GM18873 (cell line): Measurements from ENCODE around the gene ABCC9.

Experiments used
- ATAC-seq: cut with Tn5 transposase; IDR thresholded peaks from one replicate; pipeline ENCODE4 v1.9.1; 2021; ENCODE audit warnings: mild to moderate bottlenecking, moderate library complexity, moderate number of reproducible peaks; ENCODE audit not compliant: unreplicated experiment, low FRiP score

Gene ABCC9

GRCh38 chr12:21884936-21885335 lies 56.3 kb downstream of the ABCC9 start:
- ATAC-seq: no peak

- no peak for ATAC-seq
Observed at GRCh38 chr12:21882635-21883034, 58.6 kb downstream of the ABCC9 start.

GRCh38 chr12:21881965-21882364 lies 59.3 kb downstream of the ABCC9 start:
- ATAC-seq: no peak

- ATAC-seq: no peak
Observed at GRCh38 chr12:21879312-21879711, 61.9 kb downstream of the ABCC9 start.

- no peak for ATAC-seq
Observed at GRCh38 chr12:21877293-21877982, 63.8 kb downstream of the ABCC9 start.

GRCh38 chr12:21865846-21866245 lies 75.4 kb downstream of the ABCC9 start:
- no peak for ATAC-seq

GRCh38 chr12:21860534-21860933 lies 80.7 kb downstream of the ABCC9 start:
- no peak for ATAC-seq

- ATAC-seq: no peak
Observed at GRCh38 chr12:21860128-21860527, 81.1 kb downstream of the ABCC9 start.

GRCh38 chr12:21852251-21852650 lies 89.0 kb downstream of the ABCC9 start:
- ATAC-seq: no peak

GRCh38 chr12:21851151-21851550 lies 90.1 kb downstream of the ABCC9 start:
- ATAC-seq: no peak

- no peak for ATAC-seq
Observed at GRCh38 chr12:21850419-21850818, 90.8 kb downstream of the ABCC9 start.

GRCh38 chr12:21849878-21850277 lies 91.3 kb downstream of the ABCC9 start:
- ATAC-seq: no peak

GRCh38 chr12:21848192-21848591 lies 93.0 kb downstream of the ABCC9 start:
- ATAC-seq: no peak

- no peak for ATAC-seq
Observed at GRCh38 chr12:21843795-21844194, 97.4 kb downstream of the ABCC9 start.

GRCh38 chr12:21839776-21840175 lies 101.5 kb downstream of the ABCC9 start:
- ATAC-seq: no peak

GRCh38 chr12:21837847-21838246 lies 103.4 kb downstream of the ABCC9 start:
- no peak for ATAC-seq

GRCh38 chr12:21831791-21832344 lies 109.4 kb downstream of the ABCC9 start:
- no peak for ATAC-seq

GRCh38 chr12:21828779-21829178 lies 112.4 kb downstream of the ABCC9 start:
- ATAC-seq: no peak

- ATAC-seq: no peak
Observed at GRCh38 chr12:21828136-21828775, 113.0 kb downstream of the ABCC9 start.

GRCh38 chr12:21827083-21827482 lies 114.1 kb downstream of the ABCC9 start:
- ATAC-seq: no peak

GRCh38 chr12:21826618-21826910 lies 114.7 kb downstream of the ABCC9 start:
- ATAC-seq: no peak
